Stimulated activated CD4-positive, alpha-beta T cell treated with anti-CD3 and anti-CD28 coated beads, Interleukin-4, amount 100 ng/mL, for 4 hours (primary cell): Measurements from ENCODE around the gene CAD.
"Not testable (repeated sequence)": the region's sequence is repeated elsewhere in the genome, so short reads cannot be mapped to it uniquely, and the experiment has no call there.

Experiments used
- DNase-seq, 2 experiments: peaks; one replicate each; pipeline ENCODE4 v3.0.0-alpha.2; 2020

The CAD gene

DNA sequence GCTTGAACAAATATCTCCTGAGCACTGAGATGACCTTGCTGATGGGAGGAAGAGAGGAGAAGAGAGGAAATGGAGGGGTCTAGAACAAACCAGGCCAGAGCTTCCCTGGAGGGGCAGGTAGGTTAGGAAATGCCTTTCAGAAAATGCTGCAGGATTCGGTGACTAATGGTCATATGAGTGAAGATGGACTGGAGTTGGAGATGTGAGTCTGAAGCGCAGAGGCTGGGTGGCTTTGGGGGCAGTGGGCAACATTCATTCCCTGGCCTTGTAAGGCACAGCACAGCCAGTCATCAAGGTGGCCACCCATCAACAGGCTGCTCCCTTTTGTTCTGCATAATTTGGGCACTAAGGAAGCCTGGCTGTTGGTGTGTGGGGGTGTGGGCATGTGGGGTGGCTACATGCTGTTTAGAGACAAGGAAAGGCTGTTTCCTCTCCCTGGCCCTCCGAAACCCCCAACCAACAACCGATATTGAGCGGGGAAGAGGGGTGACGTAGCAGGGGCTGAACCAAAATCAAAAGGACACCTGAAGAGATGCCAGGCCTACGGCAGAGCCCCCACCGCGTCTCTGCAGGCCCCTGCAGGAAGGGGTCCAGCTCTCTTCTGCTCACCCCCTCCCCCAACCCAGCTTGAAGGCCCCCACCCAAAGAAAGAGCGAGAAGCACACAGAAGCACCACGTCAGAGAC is 44.2 kb downstream of the CAD start:
- no peak for DNase-seq

DNA sequence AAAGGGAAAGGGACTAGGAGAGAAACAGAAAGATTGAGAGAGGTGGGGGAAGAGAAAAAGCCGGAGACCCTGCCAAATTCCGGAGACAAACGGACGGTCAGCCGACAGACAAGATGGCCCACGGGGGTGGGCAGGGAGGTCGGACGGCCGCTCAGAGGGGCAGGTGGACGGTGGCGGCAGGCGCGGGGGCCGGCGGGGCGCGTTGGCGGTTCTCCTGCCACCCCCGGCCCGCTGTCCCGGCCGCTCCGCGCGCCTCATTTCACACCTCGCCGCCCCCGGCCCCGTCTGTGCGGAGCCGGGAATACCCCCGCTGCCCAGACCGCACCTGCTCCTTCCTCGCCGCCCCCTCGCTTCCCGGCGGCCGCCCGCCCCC is 44.7 kb downstream of the CAD start:
- DNase-seq = no peak

DNA sequence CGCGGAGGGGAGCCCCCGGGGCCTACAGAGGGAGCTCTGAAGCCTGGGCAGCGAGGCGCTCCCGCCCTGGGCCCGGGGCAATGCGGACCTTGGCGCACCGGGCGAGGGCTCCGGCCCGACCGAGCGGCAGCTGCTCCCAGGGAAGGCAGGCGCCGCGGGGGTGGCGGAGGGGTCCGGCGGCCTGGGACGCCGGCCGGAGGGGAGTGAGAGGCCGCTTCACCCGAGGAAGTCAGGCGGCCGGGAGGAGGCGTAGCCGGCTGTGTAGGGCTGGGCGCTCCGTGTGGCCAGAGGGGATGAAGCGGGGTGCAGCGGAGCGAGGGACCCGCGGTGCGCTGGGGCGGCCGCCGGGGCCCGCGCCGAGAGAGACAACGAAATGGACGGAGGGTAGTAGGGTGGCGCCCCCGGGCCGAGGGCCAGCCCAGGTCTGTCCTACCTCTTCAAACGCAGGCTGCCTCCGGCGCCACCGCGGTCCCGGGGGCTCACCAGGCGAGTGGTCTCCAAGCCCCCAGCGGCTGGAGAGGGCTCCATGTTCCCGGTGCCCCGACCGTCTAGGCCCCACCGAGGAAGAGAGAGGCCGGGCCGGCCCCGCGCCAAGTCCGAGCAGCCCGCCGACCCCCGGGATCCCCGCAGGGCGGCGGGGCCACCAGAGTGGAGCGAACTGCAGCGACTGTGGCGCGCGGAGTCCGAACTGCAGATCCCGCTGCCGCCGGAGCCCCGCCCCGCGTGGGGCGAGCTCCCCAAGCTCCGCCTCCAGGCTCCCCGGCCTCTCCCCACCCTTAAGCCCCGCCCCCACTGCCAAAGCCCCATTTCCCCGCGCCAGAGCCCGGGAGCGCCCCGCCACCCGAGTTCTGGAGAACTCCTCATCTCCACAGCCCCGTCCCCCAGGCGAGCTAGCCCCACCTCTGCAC is 45.5 kb downstream of the CAD start, which contains the start of gene SLC30A3:
Gene SLC30A3, minus strand, starts transcription at position 669 of the 908 bp plus-strand sequence. Its CDS starts 141 bp downstream, at position 528.
- peak; percentile 70 to 72 for DNase-seq

DNA sequence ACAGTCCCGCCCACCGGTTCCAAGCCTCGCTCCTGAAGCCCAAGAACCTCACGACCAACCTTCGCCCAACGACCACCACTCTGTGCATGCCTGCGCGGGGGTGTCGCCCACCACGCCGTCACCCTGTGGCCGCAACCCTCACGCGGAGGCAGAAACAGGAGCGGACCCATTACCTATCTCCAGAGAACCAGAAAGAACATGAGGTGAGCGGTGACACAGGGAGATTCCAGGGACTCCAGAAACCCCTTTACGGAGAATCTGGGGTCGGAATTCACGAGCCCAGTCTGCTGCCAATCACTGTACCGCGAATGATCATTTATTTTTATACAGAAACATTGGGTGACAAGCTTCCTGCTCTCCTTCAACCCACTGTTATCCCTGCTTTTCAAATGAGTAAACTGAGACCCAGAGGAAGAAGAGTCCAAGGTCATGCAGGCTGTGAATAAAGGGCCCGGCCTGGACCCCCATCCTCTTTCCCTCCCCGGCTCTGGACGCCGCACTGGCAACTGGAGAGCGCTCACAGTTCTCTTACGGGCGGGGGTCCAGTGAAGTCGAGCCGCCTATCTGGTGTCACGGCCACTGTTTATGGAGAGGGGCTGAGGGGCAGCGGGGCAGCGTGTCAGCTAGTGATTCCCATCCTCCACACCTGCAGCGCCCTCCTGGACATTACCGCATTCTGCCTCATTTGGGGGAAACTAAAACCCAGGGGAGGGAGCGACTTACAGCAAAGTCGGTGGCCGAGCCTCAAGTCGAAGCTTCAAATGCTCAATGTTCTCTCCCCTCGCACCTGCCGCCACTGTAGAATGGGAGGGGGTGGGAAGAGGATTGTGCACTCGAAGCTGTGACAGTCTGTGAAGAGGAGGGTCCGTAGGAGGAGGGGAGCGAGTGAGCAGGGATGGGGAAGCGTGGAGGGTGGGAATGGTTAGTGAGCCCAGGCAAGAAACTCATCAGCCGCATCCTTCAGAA is 46.4 kb downstream of the CAD start:
- DNase-seq = no peak

DNA sequence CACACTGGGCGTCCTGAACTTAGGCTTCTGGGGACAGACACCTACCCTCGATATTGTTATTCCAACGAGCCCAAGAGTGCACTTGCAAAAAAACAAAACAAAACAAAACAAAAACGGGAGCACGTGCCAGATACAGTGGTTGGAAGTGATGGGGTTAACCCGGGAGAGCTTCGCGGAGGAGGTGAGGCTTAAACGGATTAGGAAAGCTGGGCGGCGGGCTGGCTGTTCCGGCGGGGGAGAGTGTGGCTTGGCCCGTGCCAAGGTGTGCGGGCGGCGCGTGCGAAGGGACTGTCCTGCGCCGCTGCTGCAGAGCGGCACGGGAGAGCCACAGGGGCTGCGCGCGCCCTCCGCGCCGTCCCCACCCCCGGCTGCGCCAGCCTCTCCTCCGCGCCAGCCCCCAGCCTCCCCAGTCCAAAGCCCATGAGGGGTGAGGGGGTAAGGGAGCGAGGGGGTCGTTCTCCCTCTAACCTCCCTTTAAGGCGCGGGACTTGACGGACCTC is 47.1 kb downstream of the CAD start:
- DNase-seq = peak in 1 of 2 experiments; percentile 23

DNA sequence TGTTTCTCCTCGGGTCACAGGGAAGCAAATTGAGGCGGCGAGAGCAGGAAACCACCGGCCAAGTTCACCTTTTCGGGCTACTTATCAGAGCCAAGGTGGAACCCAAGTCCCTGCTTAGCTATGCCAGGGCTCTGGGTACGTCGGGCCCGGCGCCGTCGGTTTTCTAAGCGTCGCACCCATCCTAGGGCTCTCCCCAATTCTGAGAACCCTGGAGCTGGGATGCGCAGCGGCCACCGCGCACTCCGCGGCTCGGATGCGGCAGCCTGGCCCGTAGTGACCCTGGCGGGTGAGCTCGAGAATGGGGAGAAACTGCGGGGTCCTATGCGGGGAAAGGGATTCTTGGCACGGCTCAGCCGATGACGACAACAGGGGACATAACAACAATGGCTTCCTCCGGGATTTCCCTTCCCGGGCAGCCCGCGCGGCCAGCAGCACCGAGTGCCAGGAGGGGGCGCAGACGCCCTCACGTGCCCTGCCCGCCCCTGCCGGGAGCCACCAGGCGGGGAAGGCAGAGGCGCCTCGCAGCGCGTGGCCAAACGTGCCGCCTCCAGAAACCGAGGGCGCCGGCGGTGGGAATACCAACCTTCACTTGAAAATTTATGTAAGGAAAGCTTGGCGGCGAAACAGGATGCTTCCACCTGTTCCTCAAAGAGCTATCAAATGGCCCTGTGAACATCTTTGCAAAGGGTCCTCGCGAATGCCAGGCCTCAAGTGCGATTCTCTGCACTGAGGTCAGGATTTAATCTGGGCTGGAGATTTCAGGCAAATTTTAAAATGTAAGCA is 47.8 kb downstream of the CAD start:
- peak; percentile 55 to 66 for DNase-seq

DNA sequence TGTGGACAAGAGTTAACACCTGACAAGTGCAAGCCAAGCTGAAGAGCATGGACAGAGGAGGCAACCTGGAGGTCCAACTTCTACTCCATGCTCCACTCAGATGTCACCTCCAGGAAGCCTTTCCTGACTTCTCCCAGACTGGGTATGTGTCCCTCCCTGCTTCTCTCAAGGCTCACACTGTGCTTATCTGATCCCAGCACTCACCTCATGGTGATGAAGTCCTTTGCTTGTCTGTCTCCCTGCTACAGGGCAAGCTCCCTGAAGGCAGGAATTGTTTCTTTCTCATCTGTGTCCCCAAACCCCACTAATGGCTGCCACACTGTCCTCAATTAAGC is 48.3 kb downstream of the CAD start:
- DNase-seq = no peak

DNA sequence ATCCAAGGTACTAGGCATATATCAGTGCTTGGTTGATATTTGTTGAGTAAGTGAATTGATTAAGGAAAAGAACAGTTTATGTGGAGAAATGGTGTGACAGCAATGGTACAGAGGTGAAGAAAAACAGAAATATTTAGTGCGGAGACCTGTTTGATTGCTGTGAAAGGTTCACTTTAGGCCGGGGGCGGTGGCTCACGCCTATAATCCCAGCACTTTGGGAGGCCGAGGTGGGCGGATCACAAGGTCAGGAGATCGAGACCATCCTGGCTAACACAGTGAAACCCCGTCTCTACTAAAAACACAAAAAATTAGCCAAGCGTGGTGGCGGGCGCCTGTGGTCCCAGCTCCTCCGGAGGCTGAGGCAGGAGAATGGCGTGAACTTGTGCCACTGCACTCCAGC is 51.1 kb downstream of the CAD start:
- not testable (repeated sequence) for DNase-seq

DNA sequence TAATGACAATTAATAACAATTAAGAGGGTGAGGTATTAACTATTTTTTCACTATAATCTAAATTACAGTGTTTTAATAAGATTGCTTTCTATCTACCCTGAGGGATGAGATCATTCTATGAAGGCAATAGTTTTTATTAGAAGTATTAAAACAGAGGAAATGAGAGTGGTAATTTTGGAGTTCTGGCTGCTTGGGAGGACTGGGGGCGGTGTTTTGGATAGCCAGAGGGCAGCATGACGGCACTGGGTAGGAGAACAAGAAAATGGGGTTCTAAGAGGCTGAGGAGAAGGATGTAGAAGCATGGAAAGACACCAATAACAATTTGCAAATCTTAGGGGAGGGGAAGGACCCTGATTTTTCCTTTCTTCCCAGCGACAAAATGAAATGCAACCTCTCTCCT is 53.0 kb downstream of the CAD start:
- no peak for DNase-seq

DNA sequence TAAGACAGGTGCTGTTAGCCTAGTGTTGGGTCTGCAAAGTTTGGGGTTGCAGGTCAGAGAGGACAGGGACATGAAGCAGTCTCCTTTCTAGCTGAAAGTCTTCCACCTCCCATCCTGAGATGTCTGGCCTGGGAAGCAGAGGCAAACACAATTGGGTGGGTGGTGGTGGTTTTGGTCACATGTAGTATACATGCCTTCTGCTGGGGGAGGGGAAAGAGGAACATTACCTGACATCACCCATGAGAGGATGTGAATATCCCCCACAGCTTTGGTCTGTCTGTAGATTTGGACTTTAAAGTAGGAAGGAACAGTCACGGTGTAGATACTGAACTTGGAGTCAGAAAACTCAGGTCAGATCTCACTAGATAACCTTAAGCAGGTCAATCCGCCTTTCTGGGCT is 53.5 kb downstream of the CAD start:
- DNase-seq = no peak

DNA sequence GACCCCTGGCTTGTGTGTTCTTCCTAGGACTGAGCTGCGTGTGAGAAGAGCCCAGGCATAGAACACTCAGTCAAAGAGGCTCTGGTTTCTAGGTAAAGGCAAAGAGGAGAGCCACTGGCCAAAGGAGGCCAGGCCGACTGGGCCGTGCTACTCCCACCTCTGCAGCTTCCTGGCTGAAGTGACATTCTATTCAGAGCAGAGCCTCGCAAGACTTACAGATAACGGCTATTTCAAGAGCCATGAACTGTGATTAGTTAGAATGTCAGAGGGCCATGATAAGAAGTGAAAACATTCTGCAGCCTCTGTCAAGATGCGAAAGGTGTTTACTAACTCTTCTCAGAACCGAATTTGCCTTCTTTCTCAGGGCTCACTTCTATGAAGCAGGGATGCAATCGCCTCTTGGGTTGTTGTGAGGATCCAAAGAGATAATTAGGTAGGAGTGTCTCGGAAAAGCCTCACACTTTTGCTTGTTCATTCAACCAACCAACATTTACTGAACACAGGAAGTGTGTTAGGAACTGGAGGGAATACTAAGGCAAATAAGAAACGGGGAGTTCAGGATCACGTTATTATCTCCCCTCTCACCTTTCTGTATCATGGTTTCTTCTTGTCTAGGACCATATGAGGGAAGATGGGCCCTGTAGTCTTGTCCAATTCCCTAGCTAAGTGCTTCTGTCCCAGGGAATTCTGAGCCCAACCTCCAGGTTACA is 54.6 kb downstream of the CAD start:
- no peak for DNase-seq

DNA sequence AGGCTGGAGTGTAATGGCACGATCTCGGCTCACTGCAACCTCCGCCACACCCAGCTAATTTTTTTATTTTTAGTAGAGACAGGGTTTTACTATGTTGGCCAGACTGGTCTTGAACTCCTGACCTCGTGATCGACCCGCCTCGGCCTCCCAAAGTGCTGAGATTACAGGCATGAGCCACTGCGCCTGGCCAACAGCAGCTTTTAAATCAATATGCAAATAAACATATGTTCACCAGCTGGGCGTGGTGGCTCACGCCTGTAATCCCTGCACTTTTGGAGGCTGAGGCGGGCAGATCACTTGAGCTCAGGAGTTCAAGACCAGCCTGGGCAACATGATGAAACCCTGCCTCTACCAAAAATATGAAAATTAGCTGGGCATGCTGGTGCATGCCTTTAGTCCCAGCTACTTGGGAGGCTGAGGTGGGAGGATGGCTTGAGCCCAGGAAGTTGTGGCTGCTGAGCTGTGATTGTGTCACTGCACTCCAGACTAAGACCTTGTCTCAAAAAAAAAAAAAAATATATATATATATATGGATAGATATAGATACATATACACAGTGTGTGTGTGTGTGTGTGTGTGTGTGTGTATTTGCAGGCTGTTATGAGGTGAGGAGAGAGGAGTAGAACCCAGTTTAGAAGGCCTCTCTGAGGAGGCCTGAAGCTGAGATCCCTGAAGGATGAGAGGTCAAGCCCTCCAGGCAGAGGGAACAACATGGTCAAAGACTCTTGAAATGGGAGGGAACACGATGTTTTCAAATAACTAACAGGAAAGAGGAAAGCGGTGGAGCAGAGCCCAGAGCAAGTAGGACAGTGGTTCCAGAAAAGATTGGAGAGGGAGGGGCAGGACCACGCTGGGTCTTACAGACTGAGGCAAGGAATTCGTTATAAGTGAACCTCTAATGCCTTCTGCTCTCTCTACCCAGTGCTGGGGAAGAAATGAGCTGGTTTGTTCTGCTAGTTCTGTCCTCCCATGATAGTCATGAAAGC is 55.7 kb downstream of the CAD start:
- DNase-seq = not testable (repeated sequence)

DNA sequence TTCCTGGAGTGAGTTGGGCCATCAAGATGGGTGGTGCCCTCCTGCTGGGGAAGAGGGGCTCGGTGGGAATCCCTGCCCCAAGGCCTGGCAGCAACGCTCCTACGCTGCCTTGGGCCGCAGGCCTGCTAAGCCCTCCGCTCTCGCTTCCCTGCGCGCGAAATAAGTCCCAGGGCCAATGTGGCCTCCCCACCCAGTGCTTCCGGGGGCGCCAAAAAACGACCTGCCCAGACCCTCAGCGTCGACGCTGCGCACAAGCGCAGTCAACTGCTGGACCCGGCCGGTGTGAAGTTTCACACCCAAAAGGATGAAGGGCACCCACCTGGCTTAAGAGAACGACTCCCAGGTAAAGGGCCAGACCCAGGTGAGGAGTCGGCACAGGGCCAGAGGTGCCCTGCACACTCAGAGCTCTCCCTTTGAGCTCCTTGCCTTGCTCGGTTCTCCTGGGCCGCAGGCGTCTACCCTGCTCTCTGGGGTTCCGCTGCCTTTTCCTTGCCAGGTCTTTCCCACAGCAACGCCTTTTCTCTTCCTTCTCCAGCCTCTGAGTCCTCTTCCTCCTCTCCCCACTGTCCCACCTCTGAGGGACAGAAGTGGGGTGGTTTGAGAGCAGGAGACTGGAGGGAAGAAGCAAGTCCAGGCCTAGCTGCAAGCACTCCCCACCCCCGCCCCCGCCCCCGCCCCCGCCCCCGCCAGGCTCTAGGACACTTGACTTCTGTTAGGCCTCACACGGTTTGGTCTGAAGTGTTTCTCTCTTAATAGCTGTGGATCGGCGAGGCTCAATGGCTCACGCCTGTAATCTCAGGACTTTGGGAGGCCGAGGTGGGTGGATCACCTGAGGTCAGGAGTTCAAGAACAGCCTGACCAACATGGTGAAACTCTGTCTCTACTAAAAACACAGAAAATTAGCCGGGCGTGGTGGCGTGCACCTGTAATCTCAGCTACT is 58.3 kb downstream of the CAD start, which contains the start of gene DNAJC5G:
Gene DNAJC5G, plus strand, starts transcription at position 223 of the 940 bp plus-strand sequence. CDS start 1,296 bp downstream, outside the sequence.
- no peak for DNase-seq

DNA sequence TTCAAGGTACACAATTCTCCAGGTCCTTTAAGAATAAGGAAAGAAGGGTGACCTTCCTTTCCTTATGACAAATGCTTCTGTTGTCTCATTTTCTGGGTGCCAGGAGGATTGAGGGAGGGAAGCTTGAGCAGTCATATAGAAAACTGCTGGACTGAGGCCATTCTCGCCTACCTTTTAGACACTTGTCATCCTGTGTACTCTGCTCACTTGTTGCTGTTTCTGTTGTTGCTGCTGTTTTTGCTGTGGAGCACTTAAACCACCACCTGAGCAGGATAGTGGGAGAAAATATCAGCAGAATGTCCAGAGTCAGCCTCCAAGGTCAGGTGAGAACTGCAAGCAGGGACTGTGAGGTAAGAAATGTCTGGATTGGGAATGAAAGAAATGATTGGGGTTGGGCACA is 60.8 kb downstream of the CAD start:
- DNase-seq = no peak

DNA sequence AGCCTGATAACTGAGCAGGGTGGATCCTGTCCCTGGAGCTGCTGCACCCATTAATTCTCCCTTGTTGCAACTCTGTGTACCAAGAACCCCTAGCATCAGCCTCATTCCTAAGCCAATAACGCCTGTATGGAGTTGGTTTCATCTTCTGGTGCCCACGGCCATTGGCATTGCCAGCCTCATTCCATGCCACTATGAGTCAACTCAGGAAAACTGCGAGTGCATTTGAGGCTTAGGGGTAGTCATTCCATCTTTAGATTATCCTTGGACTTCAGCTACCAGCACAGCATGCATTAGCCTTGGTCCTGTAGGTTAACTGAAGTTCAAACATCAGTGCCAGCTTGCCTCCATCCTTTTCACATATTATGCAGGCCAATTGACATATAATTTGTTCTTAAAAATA is 63.7 kb downstream of the CAD start:
- no peak for DNase-seq

DNA sequence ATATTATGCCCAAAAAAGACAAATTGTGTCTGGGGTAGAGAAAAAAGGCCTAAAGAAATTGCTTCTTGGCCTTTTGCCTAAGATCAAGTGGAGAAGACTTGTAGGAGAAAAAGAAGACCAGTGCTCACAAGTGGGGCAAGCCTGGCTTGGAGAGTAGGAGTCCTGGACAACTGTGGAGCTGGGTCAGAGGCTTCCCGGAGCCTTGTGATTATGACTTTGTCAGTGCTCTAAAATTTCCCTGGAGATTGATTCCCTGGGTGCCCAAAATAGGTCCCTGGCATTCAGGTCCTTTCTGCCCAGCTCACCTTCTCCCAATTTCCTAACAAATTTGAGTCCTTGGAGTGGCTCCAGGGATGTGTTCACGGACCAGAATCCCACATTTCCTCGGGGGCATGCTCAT is 64.3 kb downstream of the CAD start:
- no peak for DNase-seq

DNA sequence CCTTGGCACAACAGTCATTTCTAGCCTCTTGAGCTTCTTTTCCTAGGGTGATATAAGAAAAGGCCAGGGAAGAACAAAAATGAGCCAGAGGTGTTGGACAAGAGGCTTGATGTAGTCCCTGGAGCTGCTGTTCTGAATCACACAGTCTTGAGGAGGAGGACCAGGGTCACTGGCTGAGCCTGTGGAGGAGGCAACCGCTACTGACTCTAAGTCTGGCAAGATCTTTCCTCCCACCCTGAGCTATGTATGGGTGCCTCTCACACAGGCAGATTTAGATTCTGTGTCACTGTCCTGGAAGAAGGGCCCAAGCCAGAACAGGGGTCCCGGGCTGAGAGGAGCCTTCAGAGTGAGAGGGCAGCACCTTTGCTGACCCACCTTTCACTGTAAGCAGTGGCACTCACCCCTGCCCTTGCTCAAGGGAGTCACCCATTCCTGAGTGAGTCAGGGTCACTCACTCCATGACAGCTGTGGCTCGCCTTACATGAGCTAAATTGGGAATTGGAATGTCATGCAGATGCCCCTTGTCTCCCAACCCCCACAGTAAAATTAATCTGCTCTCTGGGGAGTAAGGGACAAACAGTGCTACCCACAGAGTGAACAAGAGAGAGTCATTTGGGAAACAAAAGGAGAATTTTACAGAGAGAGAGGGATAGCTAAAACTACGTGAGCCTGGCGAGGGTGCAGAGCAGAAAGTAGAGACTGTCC is 64.8 kb downstream of the CAD start, which contains the start of gene TRIM54:
Gene TRIM54, plus strand, starts transcription at position 575 of the 705 bp plus-strand sequence. CDS start 303 bp downstream, outside the sequence.
- DNase-seq = no peak

DNA sequence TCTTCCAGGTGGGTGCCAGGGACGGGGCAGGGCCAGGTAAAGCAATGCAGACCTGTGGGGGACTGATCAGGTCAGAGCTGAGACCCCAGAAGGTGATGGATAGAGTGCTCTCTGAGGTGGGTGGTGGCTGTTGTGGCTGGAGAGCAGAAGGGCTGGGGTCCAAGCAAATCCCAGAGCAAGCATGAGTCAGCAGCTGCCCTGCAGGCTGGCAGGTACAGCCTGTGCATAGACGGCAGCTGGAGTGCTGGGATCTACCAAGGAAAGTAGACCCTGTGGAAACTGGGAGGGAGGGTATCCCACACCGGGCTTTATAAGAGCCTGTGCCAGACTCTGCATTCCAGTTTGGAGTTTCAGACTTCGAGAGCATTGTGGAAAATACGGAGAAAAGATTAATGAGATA is 65.7 kb downstream of the CAD start:
- no peak for DNase-seq
